ENCODE results near the gene RAC2. TPM values are rescaled to one million over a fixed set of nuclear protein-coding genes. Genes with fewer than 3 reads are reported as not detected.

Gene RAC2
- polyA plus RNA-seq, 6 donors from 2014 or later: 671 to 842 (median 780) TPM

GRCh38 chr22:37226514-37226913 is 17.6 kb downstream of the RAC2 start:
- Mint-ChIP-seq H3K4me3 (peak overlapping the region in 2 of 8 donors; percentile 27 to 73), H3K27ac (peak overlapping the region in 4 of 6 donors; percentile 73 to 96 (median 90)), H3K27me3 (no peaks in the 10 kb centered on the region), H3K36me3 (peaks cover 16 to 44% of the 10 kb centered on the region in 2 donors), H3K4me1 (peaks cover 79 to 89% (median 86%) of the 10 kb centered on the region in 3 donors), H3K9me3 (peaks cover 0 to 3% (median 0%) of the 10 kb centered on the region in 7 donors)
- DNase-seq (no peak), ATAC-seq (ENCODE audit: low read depth in 2 of 2) (no peak)

GRCh38 chr22:37226087-37226486 is 18.0 kb downstream of the RAC2 start:
- H3K36me3 Mint-ChIP-seq: peaks cover 16 to 44% of the 10 kb centered on the region in 2 donors
- H3K27me3 Mint-ChIP-seq: no peaks in the 10 kb centered on the region
- peaks cover 0 to 5% (median 0%) of the 10 kb centered on the region in 7 donors for H3K9me3 Mint-ChIP-seq
- peak overlapping the region in 5 of 6 donors; percentile 73 to 96 (median 92) for H3K27ac Mint-ChIP-seq
- peaks cover 79 to 89% (median 86%) of the 10 kb centered on the region in 3 donors for H3K4me1 Mint-ChIP-seq
- peak overlapping the region in 6 of 8 donors; percentile 7 to 73 (median 46) for H3K4me3 Mint-ChIP-seq
- ATAC-seq (ENCODE audit: low read depth in 2 of 2): no peak
- DNase-seq: no peak

GRCh38 chr22:37225481-37225880 is 18.6 kb downstream of the RAC2 start:
- Mint-ChIP-seq H3K36me3 (peaks cover 11 to 40% of the 10 kb centered on the region in 2 donors), H3K9me3 (peaks cover 0 to 5% (median 0%) of the 10 kb centered on the region in 7 donors), H3K27ac (peak overlapping the region; percentile 62 to 100 (median 90)), H3K27me3 (no peaks in the 10 kb centered on the region), H3K4me1 (peaks cover 78 to 89% (median 86%) of the 10 kb centered on the region in 3 donors), H3K4me3 (peak overlapping the region in 5 of 8 donors; percentile 4 to 79 (median 56))
- ATAC-seq (ENCODE audit: low read depth in 2 of 2) (no peak), DNase-seq (no peak)

- DNase-seq (no peak), ATAC-seq (ENCODE audit: low read depth in 2 of 2) (no peak)
- H3K4me1 Mint-ChIP-seq: peaks cover 75 to 89% (median 86%) of the 10 kb centered on the region in 3 donors
- H3K36me3 Mint-ChIP-seq: peaks cover 11 to 40% of the 10 kb centered on the region in 2 donors
- H3K4me3 Mint-ChIP-seq: peak overlapping the region in 6 of 8 donors; percentile 30 to 85 (median 76)
- H3K27me3 Mint-ChIP-seq: no peaks in the 10 kb centered on the region
- H3K9me3 Mint-ChIP-seq: peaks cover 0 to 5% (median 0%) of the 10 kb centered on the region in 7 donors
- H3K27ac Mint-ChIP-seq: peak overlapping the region in 5 of 6 donors; percentile 96 to 100 (median 99)
These were observed 19.2 kb downstream of the RAC2 start for GRCh38 chr22:37224757-37225420.

GRCh38 chr22:37223965-37224551 is 20.0 kb downstream of the RAC2 start:
- DNase-seq (peak; percentile 74), ATAC-seq (ENCODE audit: low read depth in 2 of 2) (peak; percentile 80 to 83)
- Mint-ChIP-seq H3K27me3 (no peaks in the 10 kb centered on the region), H3K27ac (peak overlapping the region; percentile 96 to 100 (median 98)), H3K4me3 (peak overlapping the region; percentile 54 to 91 (median 78)), H3K9me3 (peaks cover 0 to 5% (median 0%) of the 10 kb centered on the region in 7 donors), H3K4me1 (peaks cover 74 to 89% (median 86%) of the 10 kb centered on the region in 3 donors), H3K36me3 (peaks cover 11 to 40% of the 10 kb centered on the region in 2 donors)

GRCh38 chr22:37222440-37222971 is 21.6 kb downstream of the RAC2 start:
- no peaks in the 10 kb centered on the region for H3K27me3 Mint-ChIP-seq
- H3K4me3 Mint-ChIP-seq: peak overlapping the region; percentile 54 to 92 (median 79)
- DNase-seq (peak; percentile 73), ATAC-seq (ENCODE audit: low read depth in 2 of 2) (no peak)
- peak overlapping the region; percentile 96 to 99 (median 97) for H3K27ac Mint-ChIP-seq
- peaks cover 0 to 5% (median 0%) of the 10 kb centered on the region in 7 donors for H3K9me3 Mint-ChIP-seq
- H3K36me3 Mint-ChIP-seq: peaks cover 11 to 33% of the 10 kb centered on the region in 2 donors
- H3K4me1 Mint-ChIP-seq: peaks cover 77 to 92% (median 89%) of the 10 kb centered on the region in 3 donors

GRCh38 chr22:37221424-37222333 is 22.4 kb downstream of the RAC2 start:
- no peak for ATAC-seq (ENCODE audit: low read depth in 2 of 2)
- no peaks in the 10 kb centered on the region for H3K27me3 Mint-ChIP-seq
- H3K9me3 Mint-ChIP-seq: peaks cover 0 to 5% (median 0%) of the 10 kb centered on the region in 7 donors
- peak overlapping the region; percentile 96 to 99 (median 97) for H3K27ac Mint-ChIP-seq
- DNase-seq: no peak
- peaks cover 80 to 99% (median 90%) of the 10 kb centered on the region in 3 donors for H3K4me1 Mint-ChIP-seq
- H3K4me3 Mint-ChIP-seq: peak overlapping the region; percentile 54 to 92 (median 74)
- H3K36me3 Mint-ChIP-seq: peaks cover 11 to 33% of the 10 kb centered on the region in 2 donors

- no peaks in the 10 kb centered on the region for H3K27me3 Mint-ChIP-seq
- DNase-seq (peak; percentile 50), ATAC-seq (ENCODE audit: low read depth in 2 of 2) (no peak)
- peaks cover 0 to 5% (median 0%) of the 10 kb centered on the region in 7 donors for H3K9me3 Mint-ChIP-seq
- peaks cover 11 to 23% of the 10 kb centered on the region in 2 donors for H3K36me3 Mint-ChIP-seq
- peaks cover 73 to 94% (median 78%) of the 10 kb centered on the region in 3 donors for H3K4me1 Mint-ChIP-seq
- H3K27ac Mint-ChIP-seq: peak overlapping the region; percentile 92 to 98 (median 96)
- peak overlapping the region; percentile 53 to 88 (median 83) for H3K4me3 Mint-ChIP-seq
These were observed 23.5 kb downstream of the RAC2 start for GRCh38 chr22:37220543-37220981.

- no peak for ATAC-seq (ENCODE audit: low read depth in 2 of 2)
- Mint-ChIP-seq H3K27me3 (no peaks in the 10 kb centered on the region), H3K9me3 (peaks cover 0 to 5% (median 0%) of the 10 kb centered on the region in 7 donors), H3K4me1 (peaks cover 64 to 84% (median 68%) of the 10 kb centered on the region in 3 donors), H3K4me3 (peak overlapping the region in 6 of 8 donors; percentile 54 to 88 (median 78)), H3K36me3 (peaks cover 7 to 15% of the 10 kb centered on the region in 2 donors), H3K27ac (peak overlapping the region; percentile 92 to 98 (median 96))
- no peak for DNase-seq
These were observed 24.5 kb downstream of the RAC2 start for GRCh38 chr22:37219533-37219932.

GRCh38 chr22:37218771-37219411 is 25.2 kb downstream of the RAC2 start:
- Mint-ChIP-seq H3K4me3 (peak overlapping the region; percentile 3 to 88 (median 72)), H3K27ac (peak overlapping the region; percentile 92 to 98 (median 96)), H3K36me3 (peaks cover 1 to 9% of the 10 kb centered on the region in 2 donors), H3K27me3 (no peaks in the 10 kb centered on the region), H3K4me1 (peaks cover 57 to 78% (median 64%) of the 10 kb centered on the region in 3 donors), H3K9me3 (peaks cover 0 to 5% (median 0%) of the 10 kb centered on the region in 7 donors)
- ATAC-seq (ENCODE audit: low read depth in 2 of 2) (peak; percentile 94), DNase-seq (peak; percentile 92)

- Mint-ChIP-seq H3K27me3 (no peaks in the 10 kb centered on the region), H3K27ac (peak overlapping the region; percentile 92 to 98 (median 96)), H3K9me3 (peaks cover 0 to 5% (median 0%) of the 10 kb centered on the region in 7 donors), H3K4me1 (peaks cover 52 to 73% (median 63%) of the 10 kb centered on the region in 3 donors), H3K4me3 (peak overlapping the region; percentile 5 to 88 (median 72)), H3K36me3 (peaks cover 0 to 7% of the 10 kb centered on the region in 2 donors)
- DNase-seq (no peak), ATAC-seq (ENCODE audit: low read depth in 2 of 2) (no peak)
These were observed 25.7 kb downstream of the RAC2 start for GRCh38 chr22:37218399-37218770.

- H3K4me1 Mint-ChIP-seq: peaks cover 41 to 50% (median 42%) of the 10 kb centered on the region in 3 donors
- H3K36me3 Mint-ChIP-seq: no peaks in the 10 kb centered on the region
- H3K9me3 Mint-ChIP-seq: peaks cover 0 to 2% (median 0%) of the 10 kb centered on the region in 7 donors
- no peaks in the 10 kb centered on the region for H3K27me3 Mint-ChIP-seq
- no peak for ATAC-seq (ENCODE audit: low read depth in 2 of 2)
- H3K27ac Mint-ChIP-seq: no peak overlapping the region
- no peak for DNase-seq
- no peak overlapping the region for H3K4me3 Mint-ChIP-seq
These were observed 28.2 kb downstream of the RAC2 start for GRCh38 chr22:37215890-37216289.
